ENCODE results near the gene WDR87. TPM values are rescaled to one million over a fixed set of nuclear protein-coding genes. Genes with fewer than 3 reads are reported as not detected.

Gene WDR87
- total RNA-seq, 1 donor from 2014 or later = not detected

GRCh38 chr19:37947778-37948177, 41.4 kb upstream of the WDR87 start:
- H3K4me1 ChIP-seq (ENCODE audit: insufficient read depth, low read length) = peaks cover 2% of the 10 kb centered on the region
- H3K4me1 Mint-ChIP-seq (ENCODE audit: low read depth, unreplicated experiment) = peaks cover 3% of the 10 kb centered on the region
- no peak overlapping the region for H3K27ac Mint-ChIP-seq (ENCODE audit: unreplicated experiment)
- peaks cover 32% of the 10 kb centered on the region for H4K20me1 ChIP-seq (ENCODE audit: insufficient read depth, low read length)
- H3K4me3 Mint-ChIP-seq (ENCODE audit: unreplicated experiment) = no peak overlapping the region
- FAIRE-seq (no peak), DNase-seq (ENCODE audit: low read depth) (no peak)
- no peak overlapping the region for H2AFZ ChIP-seq (ENCODE audit: low read depth, low read length)
- no peaks in the 10 kb centered on the region for H3K9me3 ChIP-seq (ENCODE audit: insufficient read depth, low read depth, low read length)
- no peak overlapping the region for H3K27ac ChIP-seq (ENCODE audit: low read depth, low read length)
- no peak overlapping the region for H3K4me2 ChIP-seq (ENCODE audit: low read length)
- H3K4me3 ChIP-seq (ENCODE audit: insufficient read depth, low read depth, low read length) = no peak overlapping the region
- peaks cover 3% of the 10 kb centered on the region for H3K36me3 Mint-ChIP-seq (ENCODE audit: low read depth, unreplicated experiment)
- no peaks in the 10 kb centered on the region for H3K27me3 Mint-ChIP-seq (ENCODE audit: low read depth, unreplicated experiment)
- no peak overlapping the region for H3K9ac ChIP-seq (ENCODE audit: low read length)
- no peaks in the 10 kb centered on the region for H3K36me3 ChIP-seq (ENCODE audit: insufficient read depth, low read length)
- TF ChIP-seq CTCF (IDR thresholded peaks at IDR 0.05; ENCODE audit: insufficient read depth, low read depth, low read length) (no peak), EZH2 (IDR thresholded peaks at IDR 0.05; ENCODE audit: insufficient read depth, low read length) (no peak)
- H3K9me3 Mint-ChIP-seq (ENCODE audit: unreplicated experiment) = no peaks in the 10 kb centered on the region
- H3K79me2 ChIP-seq (ENCODE audit: insufficient read depth, low read length) = peaks cover 77% of the 10 kb centered on the region
- H3K27me3 ChIP-seq (ENCODE audit: insufficient read depth, low read length) = no peaks in the 10 kb centered on the region

- DNase-seq (ENCODE audit: low read depth) (no peak), FAIRE-seq (no peak)
- Histone ChIP-seq H3K79me2 (ENCODE audit: insufficient read depth, low read length) (peaks cover 81% of the 10 kb centered on the region), H2AFZ (ENCODE audit: low read depth, low read length) (no peak overlapping the region), H3K4me2 (ENCODE audit: low read length) (no peak overlapping the region), H3K27ac (ENCODE audit: low read depth, low read length) (no peak overlapping the region), H3K36me3 (ENCODE audit: insufficient read depth, low read length) (no peaks in the 10 kb centered on the region), H3K27me3 (ENCODE audit: insufficient read depth, low read length) (no peaks in the 10 kb centered on the region), H4K20me1 (ENCODE audit: insufficient read depth, low read length) (peaks cover 42% of the 10 kb centered on the region), H3K4me3 (ENCODE audit: insufficient read depth, low read depth, low read length) (no peak overlapping the region), H3K9me3 (ENCODE audit: insufficient read depth, low read depth, low read length) (no peaks in the 10 kb centered on the region), H3K4me1 (ENCODE audit: insufficient read depth, low read length) (no peaks in the 10 kb centered on the region), H3K9ac (ENCODE audit: low read length) (no peak overlapping the region)
- Mint-ChIP-seq H3K36me3 (ENCODE audit: low read depth, unreplicated experiment) (peaks cover 6% of the 10 kb centered on the region), H3K27me3 (ENCODE audit: low read depth, unreplicated experiment) (no peaks in the 10 kb centered on the region), H3K4me1 (ENCODE audit: low read depth, unreplicated experiment) (peaks cover 3% of the 10 kb centered on the region), H3K27ac (ENCODE audit: unreplicated experiment) (no peak overlapping the region), H3K9me3 (ENCODE audit: unreplicated experiment) (no peaks in the 10 kb centered on the region), H3K4me3 (ENCODE audit: unreplicated experiment) (no peak overlapping the region)
- no peak for TF ChIP-seq EZH2 (IDR thresholded peaks at IDR 0.05; ENCODE audit: insufficient read depth, low read length)
- no peak for TF ChIP-seq CTCF (IDR thresholded peaks at IDR 0.05; ENCODE audit: insufficient read depth, low read depth, low read length)
These were observed 39.7 kb upstream of the WDR87 start for GRCh38 chr19:37946132-37946531.

- H3K9me3 Mint-ChIP-seq (ENCODE audit: unreplicated experiment) = no peaks in the 10 kb centered on the region
- H3K27me3 ChIP-seq (ENCODE audit: insufficient read depth, low read length) = no peaks in the 10 kb centered on the region
- DNase-seq (ENCODE audit: low read depth) (no peak), FAIRE-seq (no peak)
- no peak overlapping the region for H3K27ac ChIP-seq (ENCODE audit: low read depth, low read length)
- H3K4me2 ChIP-seq (ENCODE audit: low read length) = no peak overlapping the region
- H3K9me3 ChIP-seq (ENCODE audit: insufficient read depth, low read depth, low read length) = no peaks in the 10 kb centered on the region
- H3K9ac ChIP-seq (ENCODE audit: low read length) = no peak overlapping the region
- no peaks in the 10 kb centered on the region for H3K4me1 ChIP-seq (ENCODE audit: insufficient read depth, low read length)
- H3K4me3 ChIP-seq (ENCODE audit: insufficient read depth, low read depth, low read length) = no peak overlapping the region
- no peak overlapping the region for H2AFZ ChIP-seq (ENCODE audit: low read depth, low read length)
- TF ChIP-seq CTCF (IDR thresholded peaks at IDR 0.05; ENCODE audit: insufficient read depth, low read depth, low read length) = no peak
- no peak for TF ChIP-seq EZH2 (IDR thresholded peaks at IDR 0.05; ENCODE audit: insufficient read depth, low read length)
- H3K36me3 ChIP-seq (ENCODE audit: insufficient read depth, low read length) = peaks cover 2% of the 10 kb centered on the region
- H3K4me1 Mint-ChIP-seq (ENCODE audit: low read depth, unreplicated experiment) = no peaks in the 10 kb centered on the region
- H3K36me3 Mint-ChIP-seq (ENCODE audit: low read depth, unreplicated experiment) = peaks cover 10% of the 10 kb centered on the region
- H3K27ac Mint-ChIP-seq (ENCODE audit: unreplicated experiment) = no peak overlapping the region
- peaks cover 86% of the 10 kb centered on the region for H3K79me2 ChIP-seq (ENCODE audit: insufficient read depth, low read length)
- H3K27me3 Mint-ChIP-seq (ENCODE audit: low read depth, unreplicated experiment) = no peaks in the 10 kb centered on the region
- peaks cover 49% of the 10 kb centered on the region for H4K20me1 ChIP-seq (ENCODE audit: insufficient read depth, low read length)
- H3K4me3 Mint-ChIP-seq (ENCODE audit: unreplicated experiment) = no peak overlapping the region
These were observed 37.1 kb upstream of the WDR87 start for GRCh38 chr19:37943480-37943879.

Measured in astrocyte (in vitro differentiated cells and primary cell).